PC-9 (cell line): ENCODE results near the gene RFXANK.

Experiments used
- CTCF ChIP-seq: fragments of 200-600 bp; sonication (generic); conservative IDR thresholded peaks from 2 replicates; pipeline ENCODE4 v1.6.1; 2017; ENCODE audit warnings: mixed run types, antibody characterized with exemption, mild to moderate bottlenecking, moderate library complexity
- EZH2 ChIP-seq: fragments of 200-600 bp; sonication (generic); IDR thresholded peaks from 2 replicates; pipeline ENCODE4 v1.8.0; 2017; ENCODE audit warnings: antibody characterized with exemption, low read depth

- peak; percentile 62 for TF ChIP-seq CTCF
- TF ChIP-seq EZH2: no peak
Measured at GRCh38 chr19:19224852-19225494, 32.9 kb downstream of the RFXANK start.
